H1 (cell line): ENCODE data around the gene TRABD2B. TPM values are rescaled to one million over a fixed set of nuclear protein-coding genes. Genes with fewer than 3 reads are reported as not detected.

Experiments
- CTCF ChIA-PET: fragments of 300-600 bp; sonication (Branson Sonifier 250); formaldehyde crosslinking; loops from one replicate; lab custom pipeline; 2021; ENCODE audit not compliant: partially characterized antibody; lab: Charles Lee
- POLR2A ChIA-PET: fragments of 300-600 bp; sonication (Branson Sonifier 250); formaldehyde crosslinking; loops from one replicate; lab custom pipeline; 2021; ENCODE audit warnings: inconsistent platforms; ENCODE audit not compliant: partially characterized antibody; lab: Charles Lee
- DNase-seq, 2 experiments: peaks; one replicate each; pipeline versions ENCODE4 v3.0.0 to v3.0.0-alpha.2; 2010 to 2022; ENCODE audit warnings: low spot score in 2 of 2, low read depth in 1 of 2, mixed read lengths in 1 of 2
- FAIRE-seq: peaks from 2 replicates; lab custom pipeline; 2011; peaks lifted over from hg19 to GRCh38; lab: Jason Lieb, UNC
- H2AFZ ChIP-seq: 2 replicates; pipeline ENCODE4 v1.8.1; 2012; ENCODE audit warnings: low read length, inconsistent platforms
- H2AK5ac ChIP-seq: 2 replicates; pipeline ENCODE4 v1.6.1; 2013; ENCODE audit warnings: low read depth, low read length
- H2BK120ac ChIP-seq: replicated peaks from 2 replicates; pipeline ENCODE3; 2013; ENCODE audit warnings: low read depth, low read length, inconsistent platforms
- H2BK12ac ChIP-seq: 2 replicates; pipeline ENCODE4 v1.6.1; 2013; ENCODE audit warnings: low read depth, low read length
- H2BK15ac ChIP-seq: 2 replicates; pipeline ENCODE4 v1.6.1; 2013; ENCODE audit warnings: low read length
- H2BK20ac ChIP-seq: 2 replicates; pipeline ENCODE4 v1.6.1; 2013; ENCODE audit warnings: low read length
- H2BK5ac ChIP-seq: 2 replicates; pipeline ENCODE4 v1.6.1; 2013; ENCODE audit warnings: low read depth, low read length
- H3K14ac ChIP-seq: 2 replicates; pipeline ENCODE4 v1.6.1; 2013; ENCODE audit warnings: inconsistent platforms; ENCODE audit not compliant: insufficient read length
- H3K18ac ChIP-seq: 2 replicates; pipeline ENCODE4 v1.6.1; 2013; ENCODE audit warnings: low read length; ENCODE audit errors: extremely low read depth
- H3K23ac ChIP-seq: 2 replicates; pipeline ENCODE4 v1.6.1; 2013; ENCODE audit warnings: inconsistent platforms; ENCODE audit not compliant: insufficient read length
- H3K23me2 ChIP-seq: 2 replicates; pipeline ENCODE4 v1.6.1; 2013; ENCODE audit warnings: low read depth, low read length
- H3K27ac ChIP-seq: 2 replicates; pipeline ENCODE4 v1.6.1; 2011; ENCODE audit warnings: low read depth, low read length, inconsistent platforms
- H3K27me3 ChIP-seq, 4 experiments: replicated peaks in 1 of 4; 1 replicate in 1 of 4; 2 replicates in 3 of 4; pipeline versions ENCODE4 v1.6.1 to v1.8.1; 2011 to 2013; ENCODE audit warnings: low read length in 3 of 4, mild to moderate bottlenecking in 3 of 4, inconsistent platforms in 2 of 4, mixed read lengths in 2 of 4, moderate library complexity in 1 of 4; ENCODE audit not compliant: control insufficient read depth in 3 of 4, insufficient read depth in 3 of 4; ENCODE audit errors: extremely low read depth in 1 of 4
- H3K36me3 ChIP-seq, 4 experiments: 2 replicates each; pipeline versions ENCODE4 v1.6.1 to v1.8.1; 2011 to 2013; ENCODE audit warnings: mild to moderate bottlenecking in 4 of 4, low read length in 3 of 4, moderate library complexity in 2 of 4, control low read depth in 1 of 4, inconsistent platforms in 1 of 4; ENCODE audit not compliant: insufficient read depth in 4 of 4, control insufficient read depth in 2 of 4
- H3K4ac ChIP-seq: replicated peaks from 2 replicates; pipeline ENCODE3; 2013; ENCODE audit warnings: low read length, low read depth, mixed read lengths, inconsistent platforms; ENCODE audit not compliant: insufficient read length
- H3K4me1 ChIP-seq, 4 experiments: replicated peaks in 1 of 4; 1 replicate in 1 of 4; 2 replicates in 3 of 4; pipeline versions ENCODE4 v1.6.1 to v1.8.1; 2011 to 2013; ENCODE audit warnings: low read length in 3 of 4, inconsistent platforms in 2 of 4, mixed read lengths in 1 of 4; ENCODE audit not compliant: insufficient read depth in 4 of 4, control insufficient read depth in 3 of 4
- H3K4me2 ChIP-seq, 2 experiments: 2 replicates each; pipeline versions ENCODE4 v1.6.1 to v1.8.1; 2011 to 2013; ENCODE audit warnings: low read depth in 2 of 2, low read length in 2 of 2, control low read depth in 1 of 2, inconsistent platforms in 1 of 2, mild to moderate bottlenecking in 1 of 2; ENCODE audit not compliant: insufficient read depth in 1 of 2
- H3K4me3 ChIP-seq, 4 experiments: fragments of 200-600, 300-600 bp in 1 of 4; sonication (generic), shearing (Covaris generic), sonication (Bioruptor Twin) in 1 of 4; 2 replicates each; pipeline versions ENCODE4 v1.5.1 to v1.8.1; 2011 to 2016; ENCODE audit warnings: low read length in 4 of 4, low read depth in 3 of 4, control low read depth in 2 of 4, inconsistent platforms in 2 of 4, mild to moderate bottlenecking in 2 of 4, mixed read lengths in 1 of 4, moderate library complexity in 1 of 4; ENCODE audit not compliant: insufficient read depth in 2 of 4; ENCODE audit errors: extremely low read depth in 1 of 4
- H3K56ac ChIP-seq: replicated peaks from 2 replicates; pipeline ENCODE3; 2013; ENCODE audit warnings: low read depth, mild to moderate bottlenecking, mixed read lengths, low read length, inconsistent platforms; ENCODE audit not compliant: insufficient read length
- H3K79me1 ChIP-seq: 2 replicates; pipeline ENCODE4 v1.6.1; 2013; ENCODE audit warnings: low read depth, low read length, control low read depth
- H3K79me2 ChIP-seq, 2 experiments: 2 replicates each; pipeline versions ENCODE4 v1.6.1 to v1.8.1; 2012 to 2013; ENCODE audit warnings: low read length in 2 of 2, mild to moderate bottlenecking in 2 of 2, inconsistent platforms in 1 of 2; ENCODE audit not compliant: insufficient read depth in 2 of 2, control insufficient read depth in 1 of 2
- H3K9ac ChIP-seq, 4 experiments: replicated peaks in 1 of 4; 1 replicate in 1 of 4; 2 replicates in 3 of 4; pipeline versions ENCODE4 v1.6.1 to v1.8.1; 2011 to 2013; ENCODE audit warnings: low read depth in 3 of 4, low read length in 3 of 4, control low read depth in 2 of 4, mild to moderate bottlenecking in 2 of 4, moderate library complexity in 2 of 4, inconsistent platforms in 1 of 4; ENCODE audit errors: extremely low read depth in 1 of 4
- H3K9me3 ChIP-seq, 2 experiments: 2 replicates each; pipeline versions ENCODE4 v1.6.1 to v1.8.1; 2012 to 2013; ENCODE audit warnings: mild to moderate bottlenecking in 2 of 2, moderate library complexity in 2 of 2, control low read depth in 1 of 2, inconsistent platforms in 1 of 2, low read depth in 1 of 2, low read length in 1 of 2, mixed read lengths in 1 of 2; ENCODE audit not compliant: insufficient read depth in 2 of 2
- H4K20me1 ChIP-seq, 2 experiments: replicated peaks in 1 of 2; 2 replicates each; pipeline versions ENCODE3 to v1.8.1; 2011 to 2013; ENCODE audit warnings: inconsistent platforms in 2 of 2, low read length in 2 of 2, mild to moderate bottlenecking in 1 of 2; ENCODE audit not compliant: insufficient read depth in 2 of 2, control insufficient read depth in 1 of 2
- H4K5ac ChIP-seq: 2 replicates; pipeline ENCODE4 v1.6.1; 2013; ENCODE audit warnings: low read length, low read depth, mixed read lengths, inconsistent platforms; ENCODE audit not compliant: insufficient read length
- H4K8ac ChIP-seq: 2 replicates; pipeline ENCODE4 v1.8.0; 2013; ENCODE audit warnings: mild to moderate bottlenecking, moderate library complexity, low read length, inconsistent platforms; ENCODE audit not compliant: insufficient read depth; ENCODE audit errors: extremely low read depth
- H4K91ac ChIP-seq: replicated peaks from 2 replicates; pipeline ENCODE3; 2013; ENCODE audit warnings: low read length, mixed read lengths, inconsistent platforms; ENCODE audit not compliant: insufficient read length
- CHD2 ChIP-seq: IDR thresholded peaks from 2 replicates; pipeline ENCODE4 v1.6.1; 2012; ENCODE audit warnings: low read length, improper control_type of control experiment
- CTBP2 ChIP-seq: IDR thresholded peaks from 2 replicates; pipeline ENCODE4 v1.7.0; 2011; ENCODE audit warnings: borderline replicate concordance, mild to moderate bottlenecking, moderate library complexity, mixed read lengths, low read length; ENCODE audit not compliant: insufficient read depth, insufficient read length
- EP300 ChIP-seq, 2 experiments: IDR thresholded peaks; 1 replicate in 1 of 2; 2 replicates in 1 of 2; pipeline ENCODE4 v1.6.1; 2011 to 2012; ENCODE audit warnings: low read depth in 2 of 2, low read length in 2 of 2, mild to moderate bottlenecking in 2 of 2, borderline replicate concordance in 1 of 2, inconsistent platforms in 1 of 2, moderate library complexity in 1 of 2
- HDAC2 ChIP-seq, 2 experiments: fragments of 300-600 bp in 1 of 2; sonication (generic) in 1 of 2; IDR thresholded peaks; 2 replicates each; pipeline ENCODE4 v1.6.1; 2011 to 2012; ENCODE audit warnings: low read depth in 2 of 2, low read length in 2 of 2, mild to moderate bottlenecking in 2 of 2, moderate library complexity in 2 of 2, borderline replicate concordance in 1 of 2, inconsistent platforms in 1 of 2
- JUN ChIP-seq: IDR thresholded peaks from 2 replicates; pipeline ENCODE4 v1.6.1; 2011; ENCODE audit warnings: low read depth, mild to moderate bottlenecking, improper control_type of control experiment, low read length
- RXRA ChIP-seq: IDR thresholded peaks from 2 replicates; pipeline ENCODE4 v1.6.1; 2011; ENCODE audit warnings: low read depth, mild to moderate bottlenecking, low read length, moderate library complexity; ENCODE audit not compliant: insufficient read depth
- ZNF274 ChIP-seq: IDR thresholded peaks from 2 replicates; pipeline ENCODE4 v1.7.0; 2012; ENCODE audit warnings: low read length, borderline replicate concordance; ENCODE audit errors: extremely low read depth
- WGBS, 2 experiments: shearing (Covaris generic) in 1 of 2; methylation state at CpG; one replicate each; pipeline versions ENCODE4 v1.1.6 to v1.1.7; 2013 to 2015; ENCODE audit warnings: low lambda C conversion rate in 2 of 2, mixed read lengths in 2 of 2, inconsistent platforms in 1 of 2, low coverage in 1 of 2, missing lambda C conversion rate in 1 of 2; ENCODE audit not compliant: insufficient replicate concordance in 2 of 2, insufficient coverage in 1 of 2, insufficient read length in 1 of 2; ENCODE audit errors: extremely low coverage in 1 of 2, missing lambda C conversion rate in 1 of 2; 5-methylcytosine and 5-hydroxymethylcytosine counted together
- polyA plus RNA-seq, 7 experiments: library from polyadenylated mRNA; depleted of rRNA in 3 of 7; stranded (reverse) in 5 of 7; unstranded in 2 of 7; fragments of >200 nt in 5 of 7; fragments of 200-250 nt in 2 of 7; gene quantifications; 1 replicate in 5 of 7; 2 replicates in 1 of 7; 4 replicates in 1 of 7; pipeline versions ENCODE4 v1.2.1 to v1.2.3, GENCODE V29; 2011 to 2013; ENCODE audit warnings: missing spikeins in 2 of 7, mixed read lengths in 2 of 7
- total RNA-seq: library from RNA; stranded (reverse); fragmentation: NEBNext Ultra II Directional; extraction: Animal tissue kit (Norgen Biotek cat#: 25700); gene quantifications from 2 replicates; pipeline ENCODE4 v1.2.1, GENCODE V29; 2021
- TF ChIP-seq, protein P1 (sequence below): IDR thresholded peaks from 2 replicates; pipeline ENCODE4 v1.6.1; 2011; ENCODE audit warnings: low read length, improper control_type of control experiment
- TF ChIP-seq, protein P2 (sequence below), 3 experiments: IDR thresholded peaks; 1 replicate in 2 of 3; 2 replicates in 1 of 3; pipeline versions ENCODE4 v1.5.1 to v1.6.1; 2011; ENCODE audit warnings: low read length in 3 of 3, mild to moderate bottlenecking in 3 of 3, inconsistent platforms in 2 of 3, low read depth in 1 of 3, moderate library complexity in 1 of 3; ENCODE audit not compliant: insufficient read depth in 1 of 3; ENCODE audit errors: control extremely low read depth in 1 of 3

The TRABD2B gene
- total and polyA plus RNA-seq, 2 of the 8 experiments (the other 6 are each of a cell fraction or from before 2014, with no cell fraction given): 0.95 to 3.4 TPM

DNA sequence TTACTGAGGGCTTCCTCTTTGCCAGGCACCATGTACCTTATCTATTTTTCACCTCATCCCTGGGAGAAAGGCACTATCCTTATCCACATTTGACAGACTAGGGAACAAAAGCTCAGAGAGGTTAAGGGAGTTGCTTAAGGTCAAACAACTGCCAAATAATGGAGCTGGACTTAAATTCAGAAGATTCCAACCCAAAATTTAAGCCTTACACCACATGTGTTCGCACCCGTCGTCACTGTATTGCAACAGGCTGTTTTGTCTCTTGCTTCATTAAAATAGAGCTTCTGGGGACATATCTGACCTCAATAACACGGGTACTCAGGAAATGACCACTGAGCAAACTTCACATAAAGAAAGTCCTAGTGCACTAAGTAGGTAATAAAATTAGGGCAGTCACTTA, 62.0 kb downstream of the TRABD2B start:
- H3K18ac ChIP-seq: no peak overlapping the region
- no peak overlapping the region for H3K4me2 ChIP-seq
- no peak for FAIRE-seq
- peaks cover 0 to 3% of the 10 kb centered on the region in 2 experiments for H4K20me1 ChIP-seq
- no peaks in the 10 kb centered on the region; a peak in 3 of 7 replicates for H3K27me3 ChIP-seq
- no peak overlapping the region for H2BK120ac ChIP-seq
- H3K23ac ChIP-seq: no peak overlapping the region
- H3K9me3 ChIP-seq: no peaks in the 10 kb centered on the region
- H3K4me3 ChIP-seq: no peak overlapping the region
- H3K79me1 ChIP-seq: no peaks in the 10 kb centered on the region
- H3K9ac ChIP-seq: no peak overlapping the region
- H3K23me2 ChIP-seq: peaks cover 7% of the 10 kb centered on the region; the same call in 1 of the 2 replicates
- no peak overlapping the region for H2BK12ac ChIP-seq
- no peaks in the 10 kb centered on the region for H3K36me3 ChIP-seq
- H3K79me2 ChIP-seq: no peaks in the 10 kb centered on the region
- CTCF ChIA-PET: interaction anchor here (0.9 to 2.2 kb wide), 6 partner anchors 16 to 301 kb away, joined by 3 to 6 read pairs (median 4); no protein-coding TSS in a partner anchor
- no peak overlapping the region for H4K8ac ChIP-seq
- no peak for DNase-seq
- no peak overlapping the region for H2AFZ ChIP-seq
- no peak overlapping the region for H2BK5ac ChIP-seq
- H2BK20ac ChIP-seq: no peak overlapping the region
- no peak overlapping the region for H3K14ac ChIP-seq
- POLR2A ChIA-PET: interaction anchor here (1.2 to 1.4 kb wide), 2 partner anchors 9 to 126 kb away, joined by 3 read pairs; no protein-coding TSS in a partner anchor
- WGBS, 2 experiments: 60% methylated on average over 4 of the region's 4 CpGs; no CpG with 5 or more reads in 1 of the 2 experiments
- H3K27ac ChIP-seq: no peak overlapping the region
- H2BK15ac ChIP-seq: no peak overlapping the region
- H4K5ac ChIP-seq: no peak overlapping the region
- peaks cover 0 to 3% (median 0%) of the 10 kb centered on the region in 4 experiments; a peak in 1 of 7 replicates for H3K4me1 ChIP-seq
- no peak overlapping the region for H3K4ac ChIP-seq
- H2AK5ac ChIP-seq: no peak overlapping the region
- H3K56ac ChIP-seq: no peak overlapping the region
- H4K91ac ChIP-seq: no peak overlapping the region
- TF ChIP-seq, protein P1, sequence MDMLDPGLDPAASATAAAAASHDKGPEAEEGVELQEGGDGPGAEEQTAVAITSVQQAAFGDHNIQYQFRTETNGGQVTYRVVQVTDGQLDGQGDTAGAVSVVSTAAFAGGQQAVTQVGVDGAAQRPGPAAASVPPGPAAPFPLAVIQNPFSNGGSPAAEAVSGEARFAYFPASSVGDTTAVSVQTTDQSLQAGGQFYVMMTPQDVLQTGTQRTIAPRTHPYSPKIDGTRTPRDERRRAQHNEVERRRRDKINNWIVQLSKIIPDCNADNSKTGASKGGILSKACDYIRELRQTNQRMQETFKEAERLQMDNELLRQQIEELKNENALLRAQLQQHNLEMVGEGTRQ: no peak
- TF ChIP-seq CHD2 (no peak), CTBP2 (no peak), EP300 (IDR thresholded peaks at IDR 0.05; ENCODE audit: borderline replicate concordance in 1 of 2, low read depth in 2 of 2, low read length in 2 of 2) (no peak), HDAC2 (IDR thresholded peaks at IDR 0.05; ENCODE audit: borderline replicate concordance in 1 of 2, low read depth in 2 of 2, low read length in 2 of 2) (no peak), JUN (no peak), RXRA (no peak), ZNF274 (no peak)
- TF ChIP-seq, protein P2, sequence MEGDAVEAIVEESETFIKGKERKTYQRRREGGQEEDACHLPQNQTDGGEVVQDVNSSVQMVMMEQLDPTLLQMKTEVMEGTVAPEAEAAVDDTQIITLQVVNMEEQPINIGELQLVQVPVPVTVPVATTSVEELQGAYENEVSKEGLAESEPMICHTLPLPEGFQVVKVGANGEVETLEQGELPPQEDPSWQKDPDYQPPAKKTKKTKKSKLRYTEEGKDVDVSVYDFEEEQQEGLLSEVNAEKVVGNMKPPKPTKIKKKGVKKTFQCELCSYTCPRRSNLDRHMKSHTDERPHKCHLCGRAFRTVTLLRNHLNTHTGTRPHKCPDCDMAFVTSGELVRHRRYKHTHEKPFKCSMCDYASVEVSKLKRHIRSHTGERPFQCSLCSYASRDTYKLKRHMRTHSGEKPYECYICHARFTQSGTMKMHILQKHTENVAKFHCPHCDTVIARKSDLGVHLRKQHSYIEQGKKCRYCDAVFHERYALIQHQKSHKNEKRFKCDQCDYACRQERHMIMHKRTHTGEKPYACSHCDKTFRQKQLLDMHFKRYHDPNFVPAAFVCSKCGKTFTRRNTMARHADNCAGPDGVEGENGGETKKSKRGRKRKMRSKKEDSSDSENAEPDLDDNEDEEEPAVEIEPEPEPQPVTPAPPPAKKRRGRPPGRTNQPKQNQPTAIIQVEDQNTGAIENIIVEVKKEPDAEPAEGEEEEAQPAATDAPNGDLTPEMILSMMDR (IDR thresholded peaks at IDR 0.05; ENCODE audit: control extremely low read depth in 1 of 3, insufficient read depth in 1 of 3, low read depth in 1 of 3, low read length in 3 of 3): no peak
